H9 (cell line): ENCODE data around the gene PPP2R2B. TPM values are rescaled to one million over a fixed set of nuclear protein-coding genes. Genes with fewer than 3 reads are reported as not detected.

Source experiments
- DNase-seq: peaks from one replicate; pipeline ENCODE4 v3.0.0-alpha.2; 2017
- H2AFZ ChIP-seq: one replicate; pipeline ENCODE4 v1.6.1; 2013; ENCODE audit warnings: mild to moderate bottlenecking, low read length, control low read depth, moderate library complexity
- H2AK5ac ChIP-seq: 2 replicates; pipeline ENCODE4 v1.6.1; 2013; ENCODE audit warnings: low read length, control low read depth, mixed read lengths; ENCODE audit not compliant: insufficient read length
- H2BK120ac ChIP-seq: one replicate; pipeline ENCODE4 v1.6.1; 2013; ENCODE audit warnings: low read depth, mild to moderate bottlenecking, low read length, control low read depth, inconsistent platforms; ENCODE audit not compliant: poor library complexity, severe bottlenecking
- H2BK12ac ChIP-seq: 2 replicates; pipeline ENCODE4 v1.6.1; 2013; ENCODE audit warnings: low read length, control low read depth, mixed read lengths, low read depth; ENCODE audit not compliant: insufficient read length
- H2BK15ac ChIP-seq: 2 replicates; pipeline ENCODE4 v1.6.1; 2013; ENCODE audit warnings: low read depth, low read length, control low read depth
- H2BK20ac ChIP-seq: one replicate; pipeline ENCODE4 v1.6.1; 2013; ENCODE audit warnings: low read depth, mild to moderate bottlenecking, low read length, control low read depth, inconsistent platforms; ENCODE audit not compliant: poor library complexity, severe bottlenecking
- H2BK5ac ChIP-seq: 2 replicates; pipeline ENCODE4 v1.6.1; 2013; ENCODE audit warnings: low read length, control low read depth, mixed read lengths; ENCODE audit not compliant: insufficient read length
- H3K14ac ChIP-seq: 2 replicates; pipeline ENCODE4 v1.6.1; 2013; ENCODE audit warnings: low read length, control low read depth; ENCODE audit not compliant: insufficient read depth
- H3K18ac ChIP-seq: 2 replicates; pipeline ENCODE4 v1.6.1; 2013; ENCODE audit warnings: low read depth, mild to moderate bottlenecking, mixed read lengths, low read length, control low read depth; ENCODE audit not compliant: insufficient read length
- H3K23ac ChIP-seq: 2 replicates; pipeline ENCODE4 v1.6.1; 2013; ENCODE audit warnings: low read length, control low read depth, mixed read lengths, low read depth; ENCODE audit not compliant: insufficient read length
- H3K23me2 ChIP-seq: 2 replicates; pipeline ENCODE4 v1.6.1; 2013; ENCODE audit warnings: low read depth, mild to moderate bottlenecking, mixed read lengths, low read length, control low read depth; ENCODE audit not compliant: insufficient read length, poor library complexity, severe bottlenecking
- H3K27ac ChIP-seq: 2 replicates; pipeline ENCODE4 v1.5.1; 2013; ENCODE audit warnings: low read length, control low read depth, mixed read lengths, low read depth; ENCODE audit not compliant: insufficient read length
- H3K27me3 ChIP-seq: 2 replicates; pipeline ENCODE4 v1.6.1; 2013; ENCODE audit warnings: low read length, control low read depth, inconsistent platforms; ENCODE audit not compliant: insufficient read depth
- H3K4ac ChIP-seq: 2 replicates; pipeline ENCODE4 v1.6.1; 2013; ENCODE audit warnings: low read depth, mild to moderate bottlenecking, control low read depth, inconsistent platforms, low read length, moderate library complexity
- H3K4me1 ChIP-seq: 2 replicates; pipeline ENCODE4 v1.6.1; 2013; ENCODE audit warnings: low read length, control low read depth, inconsistent platforms; ENCODE audit not compliant: insufficient read depth
- H3K4me2 ChIP-seq: 2 replicates; pipeline ENCODE4 v1.6.1; 2013; ENCODE audit warnings: low read length, control low read depth, mixed read lengths; ENCODE audit not compliant: insufficient read length, insufficient read depth
- H3K56ac ChIP-seq: 2 replicates; pipeline ENCODE4 v1.6.1; 2013; ENCODE audit warnings: low read depth, mild to moderate bottlenecking, mixed read lengths, low read length, control low read depth; ENCODE audit not compliant: insufficient read length
- H3K79me1 ChIP-seq: 2 replicates; pipeline ENCODE4 v1.6.1; 2013; ENCODE audit warnings: low read depth, mild to moderate bottlenecking, moderate library complexity, low read length, control low read depth, inconsistent platforms; ENCODE audit not compliant: insufficient read depth, poor library complexity, severe bottlenecking
- H3K79me2 ChIP-seq: 2 replicates; pipeline ENCODE4 v1.6.1; 2013; ENCODE audit warnings: low read length, control low read depth, inconsistent platforms; ENCODE audit not compliant: insufficient read depth
- H3K9ac ChIP-seq: 2 replicates; pipeline ENCODE4 v1.6.1; 2013; ENCODE audit warnings: low read length, control low read depth, mixed read lengths; ENCODE audit not compliant: insufficient read length; ENCODE audit errors: extremely low read depth
- H3K9me3 ChIP-seq: one replicate; pipeline ENCODE4 v1.6.1; 2013; ENCODE audit warnings: low read depth, low read length, inconsistent platforms; ENCODE audit not compliant: control insufficient read depth
- H3T11ph ChIP-seq: one replicate; pipeline ENCODE4 v1.6.1; 2013; ENCODE audit warnings: mild to moderate bottlenecking, low read length, control low read depth, inconsistent platforms
- H4K20me1 ChIP-seq: one replicate; pipeline ENCODE4 v1.6.1; 2013; ENCODE audit not compliant: control insufficient read depth, insufficient read length, insufficient read depth
- H4K5ac ChIP-seq: 2 replicates; pipeline ENCODE4 v1.6.1; 2013; ENCODE audit warnings: low read depth, mild to moderate bottlenecking, mixed read lengths, low read length, control low read depth; ENCODE audit not compliant: insufficient read length
- H4K8ac ChIP-seq: replicated peaks from 2 replicates; pipeline ENCODE4 v1.6.1; 2013; ENCODE audit warnings: low read length, control low read depth, mixed read lengths, low read depth; ENCODE audit not compliant: insufficient read length
- H4K91ac ChIP-seq: 2 replicates; pipeline ENCODE4 v1.6.1; 2013; ENCODE audit warnings: low read depth, mild to moderate bottlenecking, moderate library complexity, mixed read lengths, low read length, control low read depth; ENCODE audit not compliant: insufficient read length
- H3K27ac Mint-ChIP-seq, 3 experiments: 2 replicates in 2 of 3; 3 replicates in 1 of 3; pipeline ENCODE4 v1.8.0; 2020 to 2021; ENCODE audit warnings: mixed read lengths in 3 of 3, mild to moderate bottlenecking in 1 of 3, moderate library complexity in 1 of 3
- H3K27me3 Mint-ChIP-seq: 2 replicates; pipeline ENCODE4 v1.8.0; 2021; ENCODE audit warnings: low read depth, mild to moderate bottlenecking, moderate library complexity, mixed read lengths
- H3K36me3 Mint-ChIP-seq, 3 experiments: 2 replicates in 2 of 3; 3 replicates in 1 of 3; pipeline ENCODE4 v1.8.0; 2020 to 2021; ENCODE audit warnings: low read depth in 3 of 3, mixed read lengths in 3 of 3; ENCODE audit not compliant: insufficient read depth in 1 of 3
- H3K4me1 Mint-ChIP-seq, 2 experiments: 2 replicates each; pipeline ENCODE4 v1.8.0; 2020; ENCODE audit warnings: mixed read lengths in 2 of 2
- H3K4me3 Mint-ChIP-seq, 2 experiments: 2 replicates in 1 of 2; 3 replicates in 1 of 2; pipeline ENCODE4 v1.8.0; 2020 to 2021; ENCODE audit warnings: mild to moderate bottlenecking in 2 of 2, mixed read lengths in 2 of 2, moderate library complexity in 1 of 2
- H3K9me3 Mint-ChIP-seq, 2 experiments: 2 replicates in 1 of 2; 3 replicates in 1 of 2; pipeline ENCODE4 v1.8.0; 2020; ENCODE audit warnings: mild to moderate bottlenecking in 2 of 2, mixed read lengths in 2 of 2, moderate library complexity in 1 of 2
- CTCF ChIP-seq: fragments of 200-600 bp; sonication (generic); conservative IDR thresholded peaks from 3 replicates; pipeline ENCODE4 v1.8.0; 2021; ENCODE audit warnings: antibody characterized with exemption, mild to moderate bottlenecking
- WGBS: extraction: QIAGEN DNeasy Blood & Tissue Kit; methylation state at CpG from one replicate; pipeline ENCODE4 v1.1.7; 2013; ENCODE audit warnings: missing lambda C conversion rate, low lambda C conversion rate, mixed read lengths; ENCODE audit not compliant: insufficient read length; ENCODE audit errors: extremely low coverage; 5-methylcytosine and 5-hydroxymethylcytosine counted together
- total RNA-seq: library from RNA; stranded (reverse); gene quantifications from 2 replicates; pipeline ENCODE4 v1.2.1, GENCODE V29; 2021

The PPP2R2B gene
- total RNA-seq, 1 experiment from 2014 or later, result 14.3 TPM

- no peak overlapping the region for H3K9ac ChIP-seq
- no peaks in the 10 kb centered on the region for H3K79me2 ChIP-seq
- no peak overlapping the region for H2AK5ac ChIP-seq
- H4K91ac ChIP-seq, result no peak overlapping the region
- no peak overlapping the region for H3K4ac ChIP-seq
- H2BK20ac ChIP-seq, result no peak overlapping the region
- no peak for DNase-seq
- Mint-ChIP-seq H3K4me1 (peaks cover 9 to 11% of the 10 kb centered on the region in 2 experiments), H3K9me3 (no peaks in the 10 kb centered on the region), H3K27ac (peak overlapping the region in 2 of 3 experiments; percentile 18 to 50; a peak in 3 of 7 replicates), H3K27me3 (no peaks in the 10 kb centered on the region), H3K4me3 (no peak overlapping the region; a peak in 1 of 5 replicates), H3K36me3 (no peaks in the 10 kb centered on the region)
- H4K8ac ChIP-seq, result no peak overlapping the region
- H4K5ac ChIP-seq, result no peak overlapping the region
- H2BK12ac ChIP-seq, result no peak overlapping the region
- H3K18ac ChIP-seq, result no peak overlapping the region
- H2BK5ac ChIP-seq, result no peak overlapping the region
- H2AFZ ChIP-seq, result no peak overlapping the region
- H2BK120ac ChIP-seq, result no peak overlapping the region
- no peaks in the 10 kb centered on the region for H3K79me1 ChIP-seq
- H3K56ac ChIP-seq, result no peak overlapping the region
- H3K14ac ChIP-seq, result no peak overlapping the region
- no peaks in the 10 kb centered on the region for H4K20me1 ChIP-seq
- no peak for TF ChIP-seq CTCF
- no peak overlapping the region for H3K4me2 ChIP-seq
- 0 out of 2 replicates have a peak, but pooled peaks cover 2% of the 10 kb centered on the region for H3K4me1 ChIP-seq
- no CpG with 5 or more reads among the region's 2 CpGs for WGBS
- no peaks in the 10 kb centered on the region for H3K9me3 ChIP-seq
- no peaks in the 10 kb centered on the region for H3K27me3 ChIP-seq
- no peak overlapping the region for H3K23ac ChIP-seq
- no peaks in the 10 kb centered on the region for H3K23me2 ChIP-seq
- no peak overlapping the region for H3T11ph ChIP-seq
- H2BK15ac ChIP-seq, result no peak overlapping the region
- H3K27ac ChIP-seq, result no peak overlapping the region
Observed at GRCh38 chr5:146827901-146828300, 50.7 kb downstream of the PPP2R2B start.
